NCI-H2081 (cell line): ENCODE measurements around the gene MTMR1.

ENCODE experiments used
- DNase-seq, 2 experiments: peaks; one replicate each; lab custom pipeline; 2025; lab: John Stamatoyannopoulos, UW

Gene MTMR1

GRCh38 chrX:150779385-150779784 lies 86.2 kb downstream of the MTMR1 start:
- no peak for DNase-seq

GRCh38 chrX:150781677-150782076 lies 88.5 kb downstream of the MTMR1 start:
- no peak for DNase-seq

DNA sequence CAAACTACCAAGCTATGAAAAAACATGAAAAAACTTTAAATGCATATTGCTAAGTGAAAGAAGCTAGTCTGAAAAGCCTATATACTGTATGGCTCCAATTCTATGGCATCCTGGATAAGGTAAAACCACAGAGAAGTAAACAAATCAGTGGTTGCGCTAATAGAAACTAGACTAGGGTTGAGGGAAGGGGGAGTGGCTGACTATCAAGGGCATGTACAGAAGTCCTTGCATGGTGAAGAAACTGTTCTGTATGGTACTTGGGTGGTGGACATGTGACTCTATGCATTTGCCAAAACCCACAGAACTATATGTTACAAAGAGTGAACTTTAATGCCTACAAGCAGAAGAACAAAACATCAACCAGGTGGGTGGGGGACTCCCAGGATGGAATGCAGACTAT lies 96.8 kb downstream of the MTMR1 start:
- DNase-seq: no peak

- DNase-seq: no peak
Observed at GRCh38 chrX:150792949-150793527, 99.8 kb downstream of the MTMR1 start.

GRCh38 chrX:150805736-150806135 lies 112.5 kb downstream of the MTMR1 start:
- no peak for DNase-seq

DNA sequence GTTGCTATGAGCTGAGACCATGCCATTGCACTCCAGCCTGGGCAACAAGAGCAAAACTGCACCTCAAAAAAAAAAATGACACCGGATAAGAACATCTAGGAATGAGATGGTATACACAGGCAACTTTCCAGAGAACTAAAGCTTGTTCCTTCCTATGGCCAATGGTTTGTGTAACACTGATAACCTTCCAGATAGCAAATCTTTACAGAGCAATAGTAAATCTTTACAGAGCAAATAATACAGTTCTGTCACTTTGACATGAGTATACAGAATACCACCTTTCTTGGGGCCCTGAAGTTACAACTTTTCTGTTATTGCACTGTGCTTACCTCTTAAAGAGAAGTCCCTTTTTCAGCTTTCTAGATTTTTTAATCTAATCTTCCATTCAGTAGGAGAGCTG lies 113.6 kb downstream of the MTMR1 start:
- no peak for DNase-seq

GRCh38 chrX:150813922-150814321 lies 120.7 kb downstream of the MTMR1 start:
- no peak for DNase-seq
